Mesothelial cell of epicardium (in vitro differentiated cells): ENCODE results near the gene SLC4A5. TPM values are rescaled to one million over a fixed set of nuclear protein-coding genes. Genes with fewer than 3 reads are reported as not detected.

Experiments used
- DNase-seq, 2 experiments: peaks; one replicate each; pipeline ENCODE4 v3.0.0; 2021; ENCODE audit warnings: low spot score in 2 of 2; ENCODE audit not compliant: unreplicated experiment in 2 of 2
- H3K27ac Mint-ChIP-seq: 2 replicates; pipeline ENCODE4 v1.8.0; 2021; ENCODE audit warnings: mixed read lengths
- H3K27me3 Mint-ChIP-seq: 2 replicates; pipeline ENCODE4 v1.8.0; 2021; ENCODE audit warnings: low read depth, mixed read lengths
- H3K36me3 Mint-ChIP-seq: 2 replicates; pipeline ENCODE4 v1.8.0; 2021; ENCODE audit warnings: mixed read lengths
- H3K4me1 Mint-ChIP-seq: 2 replicates; pipeline ENCODE4 v1.8.0; 2021; ENCODE audit warnings: mixed read lengths
- H3K4me3 Mint-ChIP-seq: 2 replicates; pipeline ENCODE4 v1.8.0; 2021; ENCODE audit warnings: mild to moderate bottlenecking, moderate library complexity, mixed read lengths
- H3K9me3 Mint-ChIP-seq: 2 replicates; pipeline ENCODE4 v1.8.0; 2021; ENCODE audit warnings: mixed read lengths
- total RNA-seq: library from RNA; stranded (reverse); gene quantifications from 3 replicates; pipeline ENCODE4 v1.2.1, GENCODE V29; 2021
- TF ChIP-seq, protein P1 (sequence below): fragments of 200-600 bp; sonication (generic); IDR thresholded peaks from one replicate; pipeline ENCODE4 v1.5.0; 2021; ENCODE audit warnings: antibody characterized with exemption; ENCODE audit not compliant: unreplicated experiment

Gene SLC4A5
- total RNA-seq, 1 donor from 2014 or later: 9.3 TPM

DNA sequence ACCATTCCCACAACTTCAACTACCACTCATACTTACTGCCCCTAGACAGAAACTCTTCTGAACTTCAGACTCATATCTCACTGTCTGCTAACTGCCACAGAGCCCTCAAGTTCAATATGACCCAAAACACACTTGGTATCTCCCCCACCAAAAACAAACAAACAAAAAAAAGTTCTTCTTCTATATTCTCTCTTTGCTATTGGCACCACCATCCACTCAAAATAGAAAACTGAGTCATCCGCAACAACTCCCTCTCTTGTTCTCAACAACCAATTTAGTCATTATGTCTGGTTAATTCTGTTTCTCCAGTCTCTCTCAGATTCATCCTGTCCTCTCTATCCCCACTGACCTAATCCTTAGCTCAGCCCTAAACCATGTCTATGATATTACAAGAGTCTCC lies 44.1 kb upstream of the SLC4A5 start:
- Mint-ChIP-seq H3K4me1 (peaks cover 5% of the 10 kb centered on the region), H3K27ac (no peak overlapping the region), H3K27me3 (no peaks in the 10 kb centered on the region), H3K9me3 (no peaks in the 10 kb centered on the region), H3K36me3 (no peaks in the 10 kb centered on the region), H3K4me3 (no peak overlapping the region)
- DNase-seq: no peak
- TF ChIP-seq, protein P1, sequence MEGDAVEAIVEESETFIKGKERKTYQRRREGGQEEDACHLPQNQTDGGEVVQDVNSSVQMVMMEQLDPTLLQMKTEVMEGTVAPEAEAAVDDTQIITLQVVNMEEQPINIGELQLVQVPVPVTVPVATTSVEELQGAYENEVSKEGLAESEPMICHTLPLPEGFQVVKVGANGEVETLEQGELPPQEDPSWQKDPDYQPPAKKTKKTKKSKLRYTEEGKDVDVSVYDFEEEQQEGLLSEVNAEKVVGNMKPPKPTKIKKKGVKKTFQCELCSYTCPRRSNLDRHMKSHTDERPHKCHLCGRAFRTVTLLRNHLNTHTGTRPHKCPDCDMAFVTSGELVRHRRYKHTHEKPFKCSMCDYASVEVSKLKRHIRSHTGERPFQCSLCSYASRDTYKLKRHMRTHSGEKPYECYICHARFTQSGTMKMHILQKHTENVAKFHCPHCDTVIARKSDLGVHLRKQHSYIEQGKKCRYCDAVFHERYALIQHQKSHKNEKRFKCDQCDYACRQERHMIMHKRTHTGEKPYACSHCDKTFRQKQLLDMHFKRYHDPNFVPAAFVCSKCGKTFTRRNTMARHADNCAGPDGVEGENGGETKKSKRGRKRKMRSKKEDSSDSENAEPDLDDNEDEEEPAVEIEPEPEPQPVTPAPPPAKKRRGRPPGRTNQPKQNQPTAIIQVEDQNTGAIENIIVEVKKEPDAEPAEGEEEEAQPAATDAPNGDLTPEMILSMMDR: no peak

DNA sequence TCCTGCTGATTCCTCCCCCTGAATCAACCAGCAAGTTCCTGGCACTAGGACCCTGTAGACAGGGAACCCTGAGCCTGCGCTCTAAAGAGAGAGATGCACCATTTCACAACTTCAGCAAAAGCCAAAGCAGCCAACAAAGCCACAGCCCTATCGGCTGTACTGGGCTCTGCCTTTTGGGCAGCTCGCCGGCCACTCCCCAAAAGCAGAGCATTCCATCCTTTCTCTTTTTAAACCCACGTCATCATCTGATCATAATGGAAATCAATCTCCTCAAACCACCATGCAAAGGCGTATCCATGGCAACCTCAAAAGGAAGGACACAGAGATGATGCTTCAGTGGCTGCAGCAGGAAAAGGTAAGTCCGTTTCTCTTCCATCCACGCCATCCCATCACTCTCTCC lies 42.2 kb upstream of the SLC4A5 start:
- TF ChIP-seq, protein P1: no peak
- no peaks in the 10 kb centered on the region for H3K27me3 Mint-ChIP-seq
- peaks cover 2% of the 10 kb centered on the region for H3K4me1 Mint-ChIP-seq
- H3K4me3 Mint-ChIP-seq: no peak overlapping the region
- no peaks in the 10 kb centered on the region for H3K9me3 Mint-ChIP-seq
- no peak for DNase-seq
- H3K36me3 Mint-ChIP-seq: no peaks in the 10 kb centered on the region
- no peak overlapping the region for H3K27ac Mint-ChIP-seq

DNA sequence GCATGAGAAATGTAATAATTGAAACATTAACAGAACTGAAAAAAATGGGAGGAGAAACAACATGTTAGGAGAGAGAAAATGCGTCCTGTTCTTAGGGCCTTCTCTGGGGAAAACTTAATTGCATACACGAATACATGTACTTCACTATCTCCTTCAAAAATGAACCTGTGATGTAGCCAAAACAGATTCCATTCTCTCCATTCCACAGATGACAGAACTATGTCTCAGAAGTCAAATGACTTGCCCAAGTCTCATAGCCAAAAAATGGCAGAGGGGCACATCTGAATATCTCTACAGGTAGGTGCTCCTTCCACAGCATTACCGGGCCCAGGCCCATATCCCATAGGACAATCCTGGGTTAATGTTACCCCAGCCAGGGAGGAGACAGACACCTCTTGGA lies 40.8 kb upstream of the SLC4A5 start:
- Mint-ChIP-seq H3K4me3 (no peak overlapping the region), H3K4me1 (peaks cover 10% of the 10 kb centered on the region), H3K9me3 (no peaks in the 10 kb centered on the region), H3K36me3 (no peaks in the 10 kb centered on the region), H3K27me3 (no peaks in the 10 kb centered on the region), H3K27ac (no peak overlapping the region)
- TF ChIP-seq, protein P1: no peak
- no peak for DNase-seq

DNA sequence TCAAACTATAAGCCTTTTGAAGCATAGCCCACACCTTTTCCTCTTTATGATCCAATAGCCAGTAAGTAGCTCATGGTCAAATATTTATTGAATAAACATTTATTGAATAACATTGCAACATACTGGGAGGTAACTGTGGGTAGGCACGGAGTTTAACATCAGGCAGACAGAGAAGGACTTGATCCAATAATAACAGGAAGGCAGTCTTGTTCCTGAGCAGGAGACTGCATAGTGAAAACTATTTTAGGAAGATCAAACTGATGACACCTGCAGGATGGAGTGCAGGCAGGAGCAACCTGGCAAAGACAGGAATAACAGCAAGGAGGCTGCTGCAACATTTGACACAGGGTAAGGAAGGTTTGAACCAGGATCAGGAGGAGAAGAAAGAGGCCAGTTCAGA lies 40.0 kb upstream of the SLC4A5 start:
- Mint-ChIP-seq H3K27me3 (no peaks in the 10 kb centered on the region), H3K27ac (no peak overlapping the region), H3K4me1 (peaks cover 10% of the 10 kb centered on the region), H3K9me3 (no peaks in the 10 kb centered on the region), H3K4me3 (no peak overlapping the region), H3K36me3 (no peaks in the 10 kb centered on the region)
- no peak for DNase-seq
- TF ChIP-seq, protein P1: no peak

DNA sequence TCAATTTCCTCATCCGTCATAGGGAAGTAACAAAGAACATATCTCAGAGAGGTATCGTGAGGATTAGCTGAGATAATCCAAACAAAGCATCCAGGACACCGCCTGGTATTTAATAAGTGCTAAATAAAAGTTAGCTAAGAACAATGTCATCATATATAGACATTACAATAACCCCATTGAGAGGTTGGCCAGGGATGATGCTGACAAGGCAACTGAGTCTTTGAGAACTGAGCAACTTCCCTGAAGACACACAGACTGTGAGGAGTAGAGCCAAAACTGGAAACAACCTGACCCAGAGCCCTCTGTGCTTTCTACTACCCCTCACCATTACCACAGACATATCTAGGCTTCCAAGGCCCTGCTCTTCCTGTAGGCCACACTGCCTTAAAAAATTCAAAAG lies 38.5 kb upstream of the SLC4A5 start:
- no peak overlapping the region for H3K27ac Mint-ChIP-seq

More for the DNA sequence above, 38.5 kb upstream of the SLC4A5 start:
- TF ChIP-seq, protein P1: no peak
- Mint-ChIP-seq H3K27me3 (no peaks in the 10 kb centered on the region), H3K4me3 (no peak overlapping the region), H3K36me3 (no peaks in the 10 kb centered on the region), H3K4me1 (peaks cover 10% of the 10 kb centered on the region), H3K9me3 (no peaks in the 10 kb centered on the region)
- DNase-seq: no peak
